Measurements from ENCODE around the gene FHOD3.

Gene FHOD3

GRCh38 chr18:36415171-36415570 lies 117.7 kb downstream of the FHOD3 start:
- no peak for FAIRE-seq

- no peak for FAIRE-seq
Observed at GRCh38 chr18:36415625-36416024, 118.1 kb downstream of the FHOD3 start.

- no peak for FAIRE-seq
Observed at GRCh38 chr18:36419188-36419899, 121.8 kb downstream of the FHOD3 start.

- FAIRE-seq = no peak
Observed at GRCh38 chr18:36419900-36420531, 122.5 kb downstream of the FHOD3 start.

- no peak for FAIRE-seq
Observed at GRCh38 chr18:36420826-36421225, 123.3 kb downstream of the FHOD3 start.

GRCh38 chr18:36424741-36425142 lies 127.2 kb downstream of the FHOD3 start:
- FAIRE-seq = no peak

- no peak for FAIRE-seq
Observed at GRCh38 chr18:36427369-36427768, 129.9 kb downstream of the FHOD3 start.

GRCh38 chr18:36427831-36428230 lies 130.3 kb downstream of the FHOD3 start:
- FAIRE-seq = no peak

GRCh38 chr18:36428431-36429029 lies 131.0 kb downstream of the FHOD3 start:
- FAIRE-seq = no peak

GRCh38 chr18:36432880-36433555 lies 135.5 kb downstream of the FHOD3 start:
- no peak for FAIRE-seq

- FAIRE-seq = no peak
Observed at GRCh38 chr18:36436387-36436786, 138.9 kb downstream of the FHOD3 start.

GRCh38 chr18:36440614-36441013 lies 143.1 kb downstream of the FHOD3 start:
- FAIRE-seq = no peak

- FAIRE-seq = no peak
Observed at GRCh38 chr18:36441426-36442240, 144.1 kb downstream of the FHOD3 start.

GRCh38 chr18:36442717-36443116 lies 145.2 kb downstream of the FHOD3 start:
- no peak for FAIRE-seq

- no peak for FAIRE-seq
Observed at GRCh38 chr18:36446059-36446458, 148.5 kb downstream of the FHOD3 start.

- no peak for FAIRE-seq
Observed at GRCh38 chr18:36448384-36449290, 151.1 kb downstream of the FHOD3 start.

- no peak for FAIRE-seq
Observed at GRCh38 chr18:36449451-36449850, 151.9 kb downstream of the FHOD3 start.

- no peak for FAIRE-seq
Observed at GRCh38 chr18:36450264-36450663, 152.8 kb downstream of the FHOD3 start.

GRCh38 chr18:36451454-36452251 lies 154.1 kb downstream of the FHOD3 start:
- no peak for FAIRE-seq

- no peak for FAIRE-seq
Observed at GRCh38 chr18:36454245-36454644, 156.7 kb downstream of the FHOD3 start.
